ENCODE measurements around the gene POLN. TPM values are rescaled to one million over a fixed set of nuclear protein-coding genes. Genes with fewer than 3 reads are reported as not detected.

The POLN gene
- total RNA-seq, 4 donors from 2014 or later, result 4.7 to 7.3 (median 5.1) TPM

DNA sequence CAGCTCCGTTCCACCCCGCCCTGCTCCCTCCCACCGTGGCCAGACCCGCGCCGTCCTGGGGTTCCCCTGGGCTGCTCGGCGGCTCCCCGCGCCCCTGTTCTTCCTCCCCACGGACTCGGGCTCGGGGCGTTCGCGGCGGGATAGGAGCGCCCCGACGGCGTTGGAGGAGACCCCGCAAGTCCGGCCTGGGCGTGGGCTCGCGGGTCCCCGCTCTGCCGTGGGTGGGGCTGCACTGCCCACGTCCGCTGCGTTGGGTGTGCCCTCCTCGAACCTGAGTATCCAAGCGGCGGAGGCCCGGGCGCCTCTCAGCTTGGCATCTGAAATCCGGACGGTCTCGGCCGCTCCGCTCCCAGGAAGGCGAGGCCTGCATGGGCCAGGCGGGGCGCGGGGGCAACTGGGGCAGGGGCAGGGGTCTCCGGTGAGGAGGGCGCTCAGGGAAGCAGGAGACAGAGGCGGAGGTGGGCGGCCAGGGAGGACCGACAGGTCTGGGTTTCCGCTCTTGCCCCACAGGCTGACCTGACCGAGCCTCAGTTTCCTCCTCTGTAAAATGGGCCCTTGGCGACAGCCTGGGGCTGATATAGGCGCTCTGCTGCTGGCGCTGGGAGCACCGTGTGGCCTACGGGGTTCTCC, 194.8 kb downstream of the POLN start:
- DNase-seq (ENCODE audit: low spot score) (no peak), ATAC-seq (ENCODE audit: low FRiP score) (no peak)
- TF ChIP-seq, protein P1, sequence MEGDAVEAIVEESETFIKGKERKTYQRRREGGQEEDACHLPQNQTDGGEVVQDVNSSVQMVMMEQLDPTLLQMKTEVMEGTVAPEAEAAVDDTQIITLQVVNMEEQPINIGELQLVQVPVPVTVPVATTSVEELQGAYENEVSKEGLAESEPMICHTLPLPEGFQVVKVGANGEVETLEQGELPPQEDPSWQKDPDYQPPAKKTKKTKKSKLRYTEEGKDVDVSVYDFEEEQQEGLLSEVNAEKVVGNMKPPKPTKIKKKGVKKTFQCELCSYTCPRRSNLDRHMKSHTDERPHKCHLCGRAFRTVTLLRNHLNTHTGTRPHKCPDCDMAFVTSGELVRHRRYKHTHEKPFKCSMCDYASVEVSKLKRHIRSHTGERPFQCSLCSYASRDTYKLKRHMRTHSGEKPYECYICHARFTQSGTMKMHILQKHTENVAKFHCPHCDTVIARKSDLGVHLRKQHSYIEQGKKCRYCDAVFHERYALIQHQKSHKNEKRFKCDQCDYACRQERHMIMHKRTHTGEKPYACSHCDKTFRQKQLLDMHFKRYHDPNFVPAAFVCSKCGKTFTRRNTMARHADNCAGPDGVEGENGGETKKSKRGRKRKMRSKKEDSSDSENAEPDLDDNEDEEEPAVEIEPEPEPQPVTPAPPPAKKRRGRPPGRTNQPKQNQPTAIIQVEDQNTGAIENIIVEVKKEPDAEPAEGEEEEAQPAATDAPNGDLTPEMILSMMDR (IDR thresholded peaks at IDR 0.05), result no peak

DNA sequence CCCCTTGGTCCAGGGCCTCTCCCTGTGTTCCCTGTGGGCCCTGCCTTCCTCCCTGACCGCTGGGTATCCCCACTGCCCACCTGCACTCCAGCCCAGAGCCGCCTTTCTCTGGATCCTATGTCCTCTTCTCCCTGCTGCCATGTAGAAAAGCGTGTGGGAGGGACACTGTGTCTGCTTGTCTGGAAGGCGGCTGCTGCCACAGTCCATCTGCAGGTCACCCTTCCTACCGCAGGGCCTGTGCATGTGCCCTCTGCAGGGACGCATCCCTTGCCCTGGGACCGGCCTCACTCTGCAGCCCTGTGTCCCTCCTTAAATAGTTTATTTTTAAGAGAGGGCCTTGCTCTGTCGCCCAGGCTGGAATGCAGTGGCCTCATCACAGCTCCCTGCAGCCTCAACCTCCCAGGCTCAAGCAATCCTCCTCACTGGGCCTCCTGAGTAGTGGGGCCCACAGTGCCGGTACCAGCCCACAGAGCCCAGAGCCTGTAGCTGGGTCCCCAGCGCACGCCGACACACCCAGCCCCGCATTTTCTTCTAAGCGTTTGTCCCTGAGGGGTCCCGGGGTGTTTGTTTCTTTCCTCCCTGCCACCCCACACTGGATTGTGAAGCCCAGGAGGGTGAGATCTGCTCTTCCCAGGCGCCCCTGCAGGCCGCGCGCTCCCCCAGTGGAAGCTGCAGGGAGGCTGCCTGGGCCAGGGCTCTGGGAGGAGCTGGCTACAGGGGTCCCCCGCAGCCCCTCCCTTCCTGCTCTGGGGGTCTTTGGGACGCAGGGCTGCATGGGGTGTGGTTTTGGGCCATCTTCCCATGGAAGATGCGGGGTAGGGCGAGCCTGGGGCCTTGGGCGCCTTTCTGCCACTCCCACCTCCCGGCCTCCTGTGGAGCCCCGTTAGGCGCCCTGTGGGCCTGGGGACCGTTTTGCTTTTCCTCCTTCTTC, 195.6 kb downstream of the POLN start:
- no peak for DNase-seq (ENCODE audit: low spot score)
- no peak for ATAC-seq (ENCODE audit: low FRiP score)
- TF ChIP-seq, protein P1 (IDR thresholded peaks at IDR 0.05), result no peak

GRCh38 chr4:2045518-2045951, 196.4 kb downstream of the POLN start:
- TF ChIP-seq, protein P1 (IDR thresholded peaks at IDR 0.05), result no peak
- DNase-seq (ENCODE audit: low spot score) (peak; percentile 8), ATAC-seq (ENCODE audit: low FRiP score) (no peak)

- TF ChIP-seq, protein P1 (IDR thresholded peaks at IDR 0.05), result no peak
- ATAC-seq (ENCODE audit: low FRiP score), result no peak
- DNase-seq (ENCODE audit: low spot score), result no peak
These were observed 197.1 kb downstream of the POLN start for GRCh38 chr4:2044542-2045517.

DNA sequence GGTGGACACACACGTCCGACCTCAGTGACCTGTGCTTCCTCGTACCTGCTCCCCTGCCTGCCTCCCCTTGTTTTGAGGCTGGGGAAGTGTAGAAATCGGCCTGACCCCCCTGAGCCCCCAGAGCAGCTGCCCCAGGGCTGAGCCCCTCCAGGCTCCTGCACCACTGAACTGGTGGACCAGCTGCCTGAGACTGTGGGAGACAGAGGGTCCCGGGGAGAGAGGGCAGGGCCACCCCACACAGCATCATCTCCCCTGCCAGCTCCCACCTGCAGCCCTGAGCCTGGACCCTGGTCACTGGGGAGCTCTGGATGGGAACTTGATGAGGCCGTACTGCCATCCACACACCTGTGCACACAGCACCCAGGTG, 197.8 kb downstream of the POLN start:
- DNase-seq (ENCODE audit: low spot score), result no peak
- no peak for ATAC-seq (ENCODE audit: low FRiP score)
- TF ChIP-seq, protein P1 (IDR thresholded peaks at IDR 0.05), result no peak

DNA sequence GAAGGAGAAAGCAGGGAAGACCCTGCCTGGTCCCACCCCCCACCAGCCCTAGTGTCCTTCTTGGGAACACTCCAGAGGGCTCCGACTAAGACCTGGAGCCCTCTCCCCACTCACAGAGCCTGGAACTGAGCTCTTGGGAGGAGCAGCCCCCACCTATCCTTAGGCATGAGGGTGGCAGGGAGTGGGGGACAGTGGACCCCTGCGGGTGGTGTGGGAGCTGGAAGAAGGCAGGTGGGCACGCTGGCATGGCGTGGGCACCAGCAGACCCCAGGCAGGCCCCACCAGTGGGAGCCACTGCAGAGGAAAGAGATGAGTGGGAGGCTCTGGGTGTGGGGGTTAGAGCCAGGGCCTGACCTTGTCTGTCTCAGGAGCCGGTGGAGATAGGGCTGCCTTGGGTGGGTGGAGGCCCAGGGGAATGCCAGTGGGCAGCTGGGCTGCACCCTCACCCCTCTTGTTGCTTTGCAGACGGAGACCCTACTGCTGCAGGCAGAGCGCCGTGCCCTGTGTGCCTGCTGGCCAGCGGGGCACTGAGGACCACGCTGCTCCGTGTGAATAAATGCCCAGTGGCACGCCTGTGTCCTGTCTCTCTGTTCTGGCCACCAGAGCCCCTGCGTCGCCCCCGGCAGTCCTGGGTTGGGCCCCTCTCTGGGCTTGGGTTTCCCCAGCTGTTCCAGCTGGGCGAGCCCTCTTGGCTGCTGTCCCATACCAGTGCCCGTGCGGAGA, 198.4 kb downstream of the POLN start:
- DNase-seq (ENCODE audit: low spot score) (peak; percentile 18), ATAC-seq (ENCODE audit: low FRiP score) (no peak)
- TF ChIP-seq, protein P1 (IDR thresholded peaks at IDR 0.05), result no peak
